GM12878 (cell line): ENCODE data around the gene TRPC6. TPM values are rescaled to one million over a fixed set of nuclear protein-coding genes. Genes with fewer than 3 reads are reported as not detected.

ENCODE experiments used
- ATAC-seq: fragments of 200-7000 bp; cut with Tn5 transposase; 3 replicates; pipeline ENCODE4 v1.9.1; 2020; ENCODE audit warnings: mild to moderate bottlenecking, moderate library complexity
- BruUV-seq: library from RNA; stranded (reverse); fragments of 400-500 nt; replicated peaks from 2 replicates; lab custom pipeline; 2021; lab: Mats Ljungman, UMichigan
- CTCF ChIA-PET: fragments of 300-600 bp; sonication (Branson Sonifier 250); formaldehyde crosslinking; extraction: SDS; loops from one replicate; lab custom pipeline; 2021; ENCODE audit warnings: inconsistent platforms; lab: Yijun Ruan, JAX
- POLR2A ChIA-PET: fragments of 350-600 bp; formaldehyde crosslinking; extraction: SDS; loops from one replicate; lab custom pipeline; 2021; ENCODE audit warnings: inconsistent platforms; lab: Charles Lee
- RAD21 ChIA-PET: fragments of 300-600 bp; sonication (Branson Sonifier 250); formaldehyde crosslinking; loops from one replicate; lab custom pipeline; 2023; ENCODE audit warnings: antibody characterized with exemption; ENCODE audit not compliant: unreplicated experiment; lab: Charles Lee
- SMC1A ChIA-PET: fragments of 300-600 bp; sonication (Branson Sonifier 250); formaldehyde crosslinking; loops from one replicate; lab custom pipeline; 2023; ENCODE audit not compliant: unreplicated experiment, uncharacterized antibody; lab: Charles Lee
- DNase-seq: peaks from one replicate; pipeline ENCODE4 v3.0.0-alpha.2; 2011; ENCODE audit warnings: low read depth, low spot score
- FAIRE-seq: peaks from 3 replicates; lab custom pipeline; 2011; peaks lifted over from hg19 to GRCh38; lab: Jason Lieb, UNC
- H2AFZ ChIP-seq: 2 replicates; pipeline ENCODE4 v1.6.0; 2011; ENCODE audit warnings: low read depth, low read length, control low read depth; ENCODE audit not compliant: control insufficient read depth
- H3K27ac ChIP-seq: 2 replicates; pipeline ENCODE4 v1.5.1; 2011; ENCODE audit warnings: control low read depth; ENCODE audit not compliant: control insufficient read depth, insufficient read depth
- H3K27me3 ChIP-seq, 2 experiments: replicated peaks in 1 of 2; 2 replicates each; pipeline versions ENCODE4 v1.6.0 to v1.6.1; 2011; ENCODE audit warnings: low read length in 1 of 2; ENCODE audit not compliant: control insufficient read depth in 2 of 2, insufficient read depth in 2 of 2
- H3K36me3 ChIP-seq, 2 experiments: 2 replicates each; pipeline ENCODE4 v1.5.1; 2011; ENCODE audit warnings: low read length in 1 of 2; ENCODE audit not compliant: control insufficient read depth in 2 of 2, insufficient read depth in 2 of 2
- H3K4me1 ChIP-seq: 2 replicates; pipeline ENCODE4 v1.6.1; 2011; ENCODE audit warnings: mild to moderate bottlenecking, low read length, moderate library complexity, mixed read lengths; ENCODE audit not compliant: control insufficient read depth, insufficient read depth
- H3K4me2 ChIP-seq: 2 replicates; pipeline ENCODE4 v1.6.0; 2011; ENCODE audit warnings: control low read depth; ENCODE audit not compliant: control insufficient read depth, insufficient read depth
- H3K4me3 ChIP-seq: fragments of 200-600 bp; sonication (generic); 2 replicates; pipeline ENCODE4 v1.5.1; 2016
- H3K79me2 ChIP-seq: 2 replicates; pipeline ENCODE4 v1.6.0; 2011; ENCODE audit warnings: low read length; ENCODE audit not compliant: control insufficient read depth, insufficient read depth
- H3K9ac ChIP-seq: 2 replicates; pipeline ENCODE4 v1.8.0; 2011; ENCODE audit warnings: low read length, control low read depth, mixed read lengths; ENCODE audit not compliant: control insufficient read depth, insufficient read depth
- H3K9me3 ChIP-seq: replicated peaks from 3 replicates; pipeline ENCODE4 v1.5.1; 2011; ENCODE audit warnings: mild to moderate bottlenecking, low read length; ENCODE audit not compliant: control insufficient read depth, insufficient read depth
- H4K20me1 ChIP-seq: 2 replicates; pipeline ENCODE4 v1.6.0; 2011; ENCODE audit not compliant: control insufficient read depth, insufficient read depth
- CHD4 ChIP-seq: fragments of 200-600 bp; sonication (generic); IDR thresholded peaks from 2 replicates; pipeline ENCODE4 v1.6.1; 2016; ENCODE audit warnings: mild to moderate bottlenecking
- CUX1 ChIP-seq: IDR thresholded peaks from 2 replicates; pipeline ENCODE4 v1.6.1; 2012; ENCODE audit warnings: improper control_type of control experiment, low read depth, low read length; ENCODE audit not compliant: insufficient replicate concordance
- EZH2 ChIP-seq: IDR thresholded peaks from 2 replicates; pipeline ENCODE4 v1.6.1; 2012; ENCODE audit warnings: low read depth, mild to moderate bottlenecking, control low read depth, inconsistent platforms, low read length, borderline replicate concordance; ENCODE audit not compliant: control insufficient read depth
- KDM1A ChIP-seq: fragments of 200-600 bp; sonication (generic); IDR thresholded peaks from 2 replicates; pipeline ENCODE4 v1.6.1; 2016; ENCODE audit warnings: borderline replicate concordance
- KLF5 ChIP-seq: fragments of 450-650 bp; IDR thresholded peaks from 2 replicates; pipeline ENCODE4 v1.6.1; 2014; ENCODE audit warnings: mild to moderate bottlenecking; ENCODE audit not compliant: partially characterized antibody
- MTA2 ChIP-seq: fragments of 450-650 bp; IDR thresholded peaks from 2 replicates; pipeline ENCODE4 v1.6.1; 2016; ENCODE audit warnings: low read depth, mild to moderate bottlenecking, moderate library complexity
- NFXL1 ChIP-seq: fragments of 450-650 bp; IDR thresholded peaks from 2 replicates; pipeline ENCODE4 v1.6.1; 2017; ENCODE audit warnings: antibody characterized with exemption, mild to moderate bottlenecking, borderline replicate concordance
- POLR2AphosphoS2 ChIP-seq: IDR thresholded peaks from 2 replicates; pipeline ENCODE4 v1.6.1; 2011; ENCODE audit warnings: low read depth, mild to moderate bottlenecking, low read length, improper control_type of control experiment, moderate library complexity
- SMC3 ChIP-seq: IDR thresholded peaks from 2 replicates; pipeline ENCODE4 v1.6.1; 2011; ENCODE audit warnings: low read length, improper control_type of control experiment, borderline replicate concordance
- SUZ12 ChIP-seq: fragments of 200-600 bp; sonication (generic); IDR thresholded peaks from one replicate; pipeline ENCODE4 v1.6.1; 2018; ENCODE audit warnings: antibody characterized with exemption, mild to moderate bottlenecking; ENCODE audit not compliant: unreplicated experiment
- TAF1 ChIP-seq: IDR thresholded peaks from 2 replicates; pipeline ENCODE4 v1.6.1; 2011; ENCODE audit warnings: mild to moderate bottlenecking, low read depth, low read length, borderline replicate concordance
- ZSCAN29 ChIP-seq: fragments of 450-650 bp; IDR thresholded peaks from 2 replicates; pipeline ENCODE4 v1.6.1; 2017; ENCODE audit warnings: mild to moderate bottlenecking, moderate library complexity
- WGBS: methylation state at CpG from one replicate; pipeline ENCODE4 v1.1.6; 2016; ENCODE audit warnings: low lambda C conversion rate; ENCODE audit not compliant: insufficient replicate concordance, insufficient coverage; ENCODE audit errors: missing lambda C conversion rate; 5-methylcytosine and 5-hydroxymethylcytosine counted together
- in situ Hi-C: fragments of 300-500 bp; cut with MboI; formaldehyde crosslinking; loops from 9 replicates; pipeline ENCODE4 v1.14.3; 2018; ENCODE audit warnings: mixed read lengths
- intact Hi-C: fragments of 100-400 bp; cut with micrococcal nuclease; formaldehyde crosslinking; loops from one replicate; pipeline ENCODE4 v1.14.2; 2022; ENCODE audit not compliant: unreplicated experiment
- polyA plus RNA-seq, 11 experiments: library from polyadenylated mRNA; depleted of rRNA in 4 of 11; unstranded in 6 of 11; stranded (reverse) in 5 of 11; fragments of >200 nt; fragmentation: Nextera tagmentation in 4 of 11; fragmentation: Illumina TruSeq in 1 of 11; extraction: Ambion mirVana in 4 of 11; extraction: Trizol in 1 of 11; gene quantifications; 1 replicate in 1 of 11; 2 replicates in 10 of 11; pipeline versions ENCODE4 v1.2.1 to v1.2.3, GENCODE V29; 2011 to 2016; ENCODE audit warnings: inconsistent platforms in 2 of 11, missing spikeins in 2 of 11, low read depth in 1 of 11
- total RNA-seq, 4 experiments: library from RNA; depleted of rRNA in 3 of 4; stranded (reverse); fragments of >200 nt in 3 of 4; fragmentation: Illumina TruSeq in 1 of 4; extraction: Trizol in 1 of 4; gene quantifications; 2 replicates each; pipeline versions ENCODE4 v1.2.1 to v1.2.3, GENCODE V29; 2013 to 2021

TRPC6 gene
- total and polyA plus RNA-seq, 10 of the 15 experiments (the other 5 are each of a cell fraction or from before 2014, with no cell fraction given): not detected

- 10% methylated on average over 5 of the region's 5 CpGs for WGBS
- DNase-seq (no peak), ATAC-seq (no peak), FAIRE-seq (no peak)
- H3K4me1 ChIP-seq: no peaks in the 10 kb centered on the region
- POLR2A ChIA-PET: no interaction called here
- no peak overlapping the region for H3K27ac ChIP-seq
- CTCF ChIA-PET: interaction anchor here (1.1 to 2.0 kb wide), 2 partner anchors 15 to 18 kb away, joined by 4 read pairs; no protein-coding TSS in a partner anchor
- SMC1A ChIA-PET: no interaction called here
- intact Hi-C loops: no loop called here
- no peaks in the 10 kb centered on the region for H4K20me1 ChIP-seq
- H2AFZ ChIP-seq: no peak overlapping the region
- no TSS peak for BruUV-seq
- no peak for TF ChIP-seq EZH2
- TF ChIP-seq SUZ12: no peak
- TF ChIP-seq SMC3: no peak
- no peak for TF ChIP-seq NFXL1
- TF ChIP-seq TAF1: no peak
- TF ChIP-seq, all 136 proteins: peak for 0
- Histone ChIP-seq H3K36me3 (no peaks in the 10 kb centered on the region), H3K27me3 (no peaks in the 10 kb centered on the region), H3K4me2 (no peak overlapping the region), H3K9ac (no peak overlapping the region), H3K9me3 (no peaks in the 10 kb centered on the region), H3K4me3 (no peak overlapping the region), H3K79me2 (no peaks in the 10 kb centered on the region)
- in situ Hi-C loops: no loop called here
- RAD21 ChIA-PET: no interaction called here
These were observed 134.8 kb downstream of the TRPC6 start for GRCh38 chr11:101448881-101449442.

- FAIRE-seq: no peak
- Histone ChIP-seq H3K4me3 (no peak overlapping the region), H3K4me1 (no peaks in the 10 kb centered on the region), H3K9me3 (no peaks in the 10 kb centered on the region), H3K27ac (no peak overlapping the region), H3K4me2 (no peak overlapping the region), H3K27me3 (no peaks in the 10 kb centered on the region), H3K79me2 (no peaks in the 10 kb centered on the region), H3K36me3 (no peaks in the 10 kb centered on the region), H3K9ac (no peak overlapping the region), H2AFZ (no peak overlapping the region), H4K20me1 (no peaks in the 10 kb centered on the region)
- ChIA-PET RAD21 (no interaction called here), CTCF (interaction anchor here (1.2 to 1.9 kb wide), 2 partner anchors 9 to 10 kb away, joined by 5 to 8 read pairs; no protein-coding TSS in a partner anchor), POLR2A (no interaction called here), SMC1A (interaction anchor here (1.1 kb wide), 1 partner anchor 8 kb away, joined by 3 read pairs; no protein-coding TSS in a partner anchor)
- intact Hi-C loops (no loop called here), in situ Hi-C loops (no loop called here)
- no TSS peak for BruUV-seq
- no peak for ATAC-seq
- no peak for DNase-seq
- TF ChIP-seq POLR2AphosphoS2: no peak
- no peak for TF ChIP-seq KLF5
- TF ChIP-seq CUX1: no peak
- TF ChIP-seq ZSCAN29: no peak
- TF ChIP-seq MTA2: no peak
- no peak for TF ChIP-seq CHD4
- TF ChIP-seq KDM1A: no peak
These were observed 137.1 kb downstream of the TRPC6 start for GRCh38 chr11:101446726-101447125.
